Posterior vena cava (tissue), 2 donors: Measurements from ENCODE around the gene MYT1. TPM values are rescaled to one million over a fixed set of nuclear protein-coding genes. Genes with fewer than 3 reads are reported as not detected.
"Not testable (repeated sequence)": the region's sequence is repeated elsewhere in the genome, so short reads cannot be mapped to it uniquely, and the experiment has no call there.

Source experiments
- DNase-seq: peaks from one replicate; pipeline ENCODE4 v3.0.0-alpha.2; 2020; ENCODE audit warnings: low spot score
- intact Hi-C, 2 donors: fragments of 100-400 bp; cut with DNase I; formaldehyde crosslinking; loops; one replicate each; pipeline versions ENCODE4 v1.14.1 to v1.14.2; 2022 to 2023
- total RNA-seq, 2 donors: library from RNA; stranded (reverse); fragmentation: NEBNext Ultra II Directional; extraction: Animal tissue kit (Norgen Biotek cat#: 25700); gene quantifications; one replicate each; pipeline ENCODE4 v1.2.1, GENCODE V29; 2021
- donor health status: DM: yes; HTN: yes; CAD: no.
- donor health status: DM: yes; HTN: yes; CAD: no.

Gene MYT1
- total RNA-seq, 2 donors from 2014 or later: not detected

DNA sequence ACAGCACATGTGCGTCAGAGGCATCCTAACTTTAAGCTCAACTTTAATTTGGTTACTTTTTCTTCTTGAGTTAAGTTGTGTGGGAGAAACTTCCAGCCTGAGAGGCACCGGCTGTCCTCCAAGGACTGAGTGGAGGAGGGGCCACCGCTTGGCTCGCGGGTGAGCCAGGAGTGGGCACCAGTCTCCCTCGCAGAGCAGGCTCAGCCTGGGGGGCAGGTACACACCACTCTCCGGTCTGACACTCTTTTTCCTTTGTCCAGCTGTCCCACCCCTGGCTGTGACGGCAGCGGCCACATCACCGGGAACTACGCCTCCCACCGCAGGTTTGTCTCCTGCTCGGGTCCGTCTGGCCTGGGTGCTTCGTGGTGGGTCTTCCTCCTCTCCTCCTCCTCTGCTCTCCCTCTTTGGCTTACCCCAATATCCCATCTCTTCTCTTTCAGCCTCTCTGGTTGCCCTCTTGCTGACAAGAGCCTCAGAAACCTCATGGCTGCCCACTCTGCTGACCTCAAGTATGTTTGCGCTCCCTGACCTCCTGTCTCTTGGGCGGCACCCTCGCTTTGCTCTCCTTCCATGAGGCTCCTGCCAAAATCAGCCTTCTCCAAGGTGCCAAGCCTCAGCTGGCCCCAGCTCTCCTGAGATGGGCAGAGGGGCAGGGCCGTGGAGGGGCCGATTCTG is 58.7 kb downstream of the MYT1 start:
- no peak for DNase-seq
- intact Hi-C loops: no loop called here

GRCh38 chr20:64223526-64224067 is 59.3 kb downstream of the MYT1 start:
- intact Hi-C loops: no loop called here
- no peak for DNase-seq

GRCh38 chr20:64224351-64225170 is 60.3 kb downstream of the MYT1 start:
- intact Hi-C loops: no loop called here

GRCh38 chr20:64225171-64225595 is 60.9 kb downstream of the MYT1 start:
- no peak for DNase-seq
- intact Hi-C loops: no loop called here

More at GRCh38 chr20:64224351-64225170, 60.3 kb downstream of the MYT1 start:
- no peak for DNase-seq

DNA sequence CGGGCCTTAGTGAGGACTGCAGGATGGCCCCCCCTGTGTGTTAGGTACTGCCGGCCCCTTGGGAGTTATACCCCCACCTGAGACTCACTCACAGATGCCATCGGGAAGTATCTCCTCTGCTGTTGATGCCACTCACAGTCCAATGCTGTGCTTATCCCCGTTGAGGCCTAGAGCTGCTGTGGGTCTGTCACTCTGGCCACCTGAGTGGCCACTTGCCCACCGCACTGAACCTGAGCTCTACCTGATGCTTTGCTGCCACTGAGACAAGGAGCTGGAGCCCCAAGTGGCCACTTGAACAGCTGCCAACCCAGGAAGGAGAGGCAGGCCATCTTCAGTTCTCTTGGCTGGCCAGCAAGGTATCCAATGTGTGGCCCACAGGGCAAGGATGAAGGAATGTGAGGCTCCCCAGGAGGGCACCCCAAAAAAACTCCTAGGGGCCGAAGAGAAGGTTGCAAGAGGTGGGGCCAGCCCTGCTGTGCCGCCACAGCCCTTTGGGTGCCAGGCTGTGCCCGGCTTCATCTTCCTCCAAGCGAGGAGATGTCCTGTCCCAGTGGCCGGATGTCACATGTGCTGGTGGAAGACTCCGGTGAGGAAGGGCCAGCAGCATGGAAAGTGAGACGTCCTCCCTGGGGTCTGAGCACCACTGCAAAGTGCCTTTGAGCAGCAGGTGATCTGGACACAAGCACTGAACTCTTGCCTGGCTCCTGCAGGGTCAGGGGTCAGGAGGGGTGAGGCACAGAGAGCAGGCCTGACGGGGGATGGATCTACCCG is 61.8 kb downstream of the MYT1 start:
- no peak for DNase-seq
- intact Hi-C loops: no loop called here

DNA sequence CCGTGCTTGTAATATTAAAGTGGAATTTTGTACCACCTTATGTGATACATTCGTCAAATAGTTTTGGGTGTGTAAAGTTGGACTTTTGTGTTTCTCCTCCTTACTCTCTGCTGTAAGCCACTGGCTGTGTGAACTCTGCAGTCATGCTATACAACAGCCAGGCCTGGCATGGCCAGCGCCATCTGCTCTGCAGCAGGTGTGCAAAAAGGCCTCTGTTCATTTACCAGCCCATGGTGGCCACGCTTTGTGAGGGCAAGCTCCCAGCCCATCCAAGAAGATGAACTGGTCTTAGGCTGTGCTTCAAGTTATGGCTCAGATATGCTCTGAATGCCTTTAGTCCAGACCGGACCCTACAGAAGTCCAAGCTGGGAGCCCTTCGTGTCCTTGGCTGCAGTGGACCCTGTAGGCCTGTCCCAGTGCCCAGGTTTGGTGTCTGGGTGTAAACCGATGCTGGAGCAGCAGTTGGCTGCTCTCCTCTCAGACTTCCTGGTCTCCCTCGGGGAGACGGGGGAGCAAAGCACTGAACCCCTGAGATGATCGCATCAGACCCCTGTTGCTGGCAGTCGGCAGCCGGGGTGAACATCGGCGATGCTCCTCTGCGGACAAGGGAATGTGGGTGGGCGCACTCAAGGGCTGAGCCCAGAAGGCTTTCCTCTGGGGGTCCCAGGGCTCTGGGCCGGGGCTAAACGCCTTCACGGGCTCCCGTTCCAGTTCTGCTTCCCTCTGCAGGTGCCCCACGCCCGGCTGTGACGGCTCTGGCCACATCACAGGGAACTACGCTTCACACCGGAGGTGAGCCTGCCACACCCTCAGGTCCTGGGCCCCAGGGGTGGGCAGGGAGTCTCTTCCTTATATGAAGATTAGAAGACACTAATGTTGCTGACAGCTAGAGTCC is 62.7 kb downstream of the MYT1 start:
- no peak for DNase-seq
- intact Hi-C loops: no loop called here

DNA sequence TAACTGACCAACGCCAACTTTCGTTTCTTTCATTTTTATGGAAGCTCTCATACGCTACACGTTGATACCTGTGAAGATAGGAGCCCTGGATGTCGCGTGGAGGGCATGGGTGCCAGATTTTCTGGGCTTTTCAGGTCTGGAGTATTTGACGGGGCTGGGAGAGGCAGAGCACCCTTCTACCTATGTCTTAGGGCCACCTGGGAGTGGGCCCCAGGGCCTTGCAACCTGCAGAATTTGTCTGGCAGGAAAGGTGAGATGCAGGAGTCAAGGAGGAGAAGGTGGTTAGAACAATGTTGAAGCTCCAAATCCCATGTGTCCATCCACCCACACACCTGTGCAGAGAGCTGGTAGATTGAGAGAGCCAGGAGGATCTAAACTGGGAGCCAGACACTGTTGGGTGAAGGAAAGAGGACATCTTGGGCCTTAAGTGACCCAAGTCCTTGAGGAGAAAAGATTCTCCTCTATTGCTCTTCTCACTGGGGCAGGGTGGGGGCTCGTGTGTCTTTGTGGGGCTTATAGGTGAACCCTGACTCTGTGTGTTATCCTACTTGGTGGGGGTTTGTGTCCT is 63.9 kb downstream of the MYT1 start:
- no peak for DNase-seq
- intact Hi-C loops: no loop called here

DNA sequence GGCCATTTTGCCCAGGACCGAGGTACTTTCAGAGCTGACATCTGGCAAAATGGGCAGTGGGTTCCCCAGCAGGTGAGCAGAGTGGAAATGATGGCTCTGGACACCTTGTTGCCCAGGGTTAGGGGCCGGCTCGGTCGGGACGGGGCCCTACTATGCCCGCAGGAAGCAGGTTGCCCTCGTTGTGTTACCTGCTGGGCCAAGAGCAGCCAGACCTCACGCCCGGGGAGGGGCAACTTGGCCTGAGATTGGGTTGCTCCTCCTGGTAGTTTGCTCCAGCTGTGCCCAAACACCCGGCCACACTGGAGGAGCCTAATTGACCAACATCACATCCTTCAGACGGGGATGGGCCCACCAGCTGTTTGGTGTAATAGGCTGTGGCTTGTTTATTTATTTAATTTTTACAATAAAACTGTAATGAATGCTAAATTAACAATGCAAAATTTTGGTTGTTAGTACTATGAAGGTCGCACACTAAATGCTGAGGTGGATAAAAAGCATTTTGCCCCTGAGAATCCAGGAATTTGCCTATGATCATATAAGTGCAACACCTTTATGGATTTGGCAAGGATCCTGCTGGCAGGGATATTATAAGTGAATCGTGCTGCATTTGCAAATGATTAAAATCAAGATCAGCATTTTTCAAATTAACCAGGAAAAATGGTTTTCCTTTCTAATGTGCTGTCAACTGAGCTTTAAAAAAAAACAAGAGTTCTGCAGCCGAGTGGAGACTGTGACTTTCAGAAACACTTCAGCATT is 64.7 kb downstream of the MYT1 start:
- intact Hi-C loops: no loop called here
- no peak for DNase-seq

GRCh38 chr20:64229507-64230061 is 65.3 kb downstream of the MYT1 start:
- intact Hi-C loops: no loop called here
- DNase-seq: no peak

- intact Hi-C loops: no loop called here
- no peak for DNase-seq
These were observed 66.4 kb downstream of the MYT1 start for GRCh38 chr20:64230461-64231145.

DNA sequence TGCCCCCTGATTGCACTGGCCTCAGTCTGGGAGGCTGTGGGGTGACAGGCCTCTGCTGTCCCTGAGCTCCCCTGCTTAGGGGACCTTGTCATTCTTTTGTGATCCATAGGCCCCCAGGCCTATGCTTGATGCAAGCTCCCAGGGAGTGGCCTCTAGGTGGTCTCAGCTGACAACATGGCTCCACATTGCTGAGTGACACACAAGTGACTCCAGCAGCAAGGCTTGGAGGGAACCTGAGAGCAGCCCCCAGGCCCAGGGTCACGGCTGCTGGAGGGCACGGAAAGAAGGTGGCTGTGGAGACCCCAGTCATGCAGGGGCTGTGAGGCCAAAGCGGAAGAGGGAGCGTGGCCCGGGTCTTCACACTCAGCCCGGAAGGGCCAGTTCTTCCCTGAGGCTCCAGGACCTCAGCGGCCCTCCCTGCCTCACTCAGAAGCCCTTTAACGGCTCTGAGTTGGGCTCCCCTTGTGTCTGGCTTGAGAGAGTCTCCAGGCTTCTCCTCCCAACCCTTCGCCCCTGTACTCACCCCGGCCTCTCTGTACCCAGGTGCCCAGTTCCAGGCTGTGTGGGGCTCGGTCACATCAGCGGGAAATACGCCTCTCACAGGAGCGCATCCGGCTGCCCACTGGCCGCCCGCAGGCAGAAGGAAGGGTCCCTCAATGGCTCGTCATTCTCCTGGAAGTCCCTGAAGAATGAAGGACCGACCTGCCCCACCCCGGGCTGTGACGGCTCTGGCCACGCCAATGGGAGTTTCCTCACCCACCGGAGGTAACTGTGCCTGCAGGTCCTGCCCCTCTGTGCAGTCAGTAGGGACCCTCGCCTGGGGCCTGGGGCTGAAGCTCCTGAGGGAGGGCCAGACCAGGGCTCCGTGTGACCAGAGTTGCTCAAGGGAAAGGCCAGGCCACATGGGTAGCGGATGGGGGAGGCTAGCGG is 67.6 kb downstream of the MYT1 start:
- intact Hi-C loops: no loop called here
- no peak for DNase-seq

DNA sequence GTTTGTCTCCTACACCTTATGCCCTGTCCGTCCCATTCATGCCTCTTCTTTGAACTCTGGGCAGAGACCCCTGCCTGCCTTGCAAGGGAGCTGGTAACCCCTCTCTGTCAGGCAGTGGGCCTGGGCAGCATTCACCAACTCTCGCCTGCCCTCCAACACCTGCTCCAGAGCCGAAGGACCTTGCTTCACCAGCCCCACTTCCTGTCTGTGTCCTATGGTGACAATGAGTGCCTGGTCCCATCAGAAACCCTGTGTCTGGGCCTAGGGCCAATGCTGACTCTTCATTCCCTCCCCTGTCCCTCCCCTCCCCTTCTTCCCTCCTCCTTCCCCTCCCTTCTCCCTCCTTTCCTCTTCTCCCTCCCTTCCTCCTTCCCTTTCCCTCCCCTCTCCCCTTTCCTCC is 68.5 kb downstream of the MYT1 start:
- peak; percentile 34 for DNase-seq

DNA sequence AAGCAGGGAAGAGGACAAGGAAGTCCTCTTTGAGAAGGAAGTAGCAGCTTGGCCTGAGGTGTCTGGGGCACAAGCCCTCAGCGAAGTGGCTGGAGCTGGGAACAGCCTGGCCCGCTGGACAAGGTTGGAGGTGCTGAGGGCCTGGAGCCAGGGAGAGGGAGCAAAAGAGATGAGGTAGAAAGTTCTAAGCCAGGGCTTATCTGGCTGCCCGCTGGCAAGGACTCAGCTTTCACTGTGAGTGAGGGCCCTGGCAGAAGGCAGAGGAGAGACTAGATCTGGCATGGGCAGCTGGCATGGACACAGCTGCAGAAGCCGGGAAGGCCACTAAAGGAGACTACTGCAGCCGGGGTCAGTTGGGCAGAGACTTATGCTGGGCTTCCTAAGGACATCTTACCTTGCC is 69.5 kb downstream of the MYT1 start:
- intact Hi-C loops: no loop called here
- peak; percentile 35 for DNase-seq

More for the DNA sequence above, 68.5 kb downstream of the MYT1 start:
- intact Hi-C loops: no loop called here

GRCh38 chr20:64234291-64234791 is 70.1 kb downstream of the MYT1 start:
- DNase-seq: peak; percentile 61
- intact Hi-C loops: no loop called here

DNA sequence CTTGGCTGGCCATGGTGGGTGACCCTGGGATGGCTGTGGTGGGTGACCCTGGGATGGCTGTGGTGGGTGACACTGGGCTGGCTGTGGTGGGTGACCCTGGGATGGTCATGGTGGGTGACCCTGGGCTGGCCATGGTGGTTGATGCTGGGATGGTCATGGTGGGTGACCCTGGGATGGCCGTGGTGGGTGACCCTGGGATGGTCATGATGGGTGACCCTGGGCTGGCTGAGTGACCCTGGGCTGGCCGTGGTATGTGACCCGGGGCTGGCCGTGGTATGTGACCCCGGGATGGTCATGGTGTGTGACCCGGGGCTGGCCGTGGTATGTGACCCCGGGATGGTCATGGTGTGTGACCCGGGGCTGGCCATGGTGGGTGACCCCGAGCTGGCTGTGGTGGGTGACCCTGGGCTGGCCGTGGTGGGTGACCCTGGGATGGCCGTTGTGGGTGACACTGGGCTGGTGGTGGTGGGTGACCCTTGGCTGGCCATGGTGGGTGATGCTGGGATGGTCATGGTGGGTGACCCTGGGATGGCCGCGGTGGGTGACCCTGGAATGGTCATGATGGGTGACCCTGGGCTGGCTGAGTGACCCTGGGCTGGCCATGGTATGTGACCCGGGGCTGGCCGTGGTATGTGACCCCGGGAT is 70.8 kb downstream of the MYT1 start:
- intact Hi-C loops: not testable (repeated sequence)
- DNase-seq: peak; percentile 44
